K562 (cell line): ENCODE measurements around the gene ZCCHC8. TPM values are rescaled to one million over a fixed set of nuclear protein-coding genes. Genes with fewer than 3 reads are reported as not detected.

ENCODE experiments used
- ATAC-seq: fragments of 200-7000 bp; cut with Tn5 transposase; 3 replicates; pipeline ENCODE4 v1.9.1; 2020; ENCODE audit warnings: moderate library complexity
- BruUV-seq: library from RNA; stranded (reverse); fragments of 400-500 nt; replicated peaks from 2 replicates; lab custom pipeline; 2021; lab: Mats Ljungman, UMichigan
- CTCF ChIA-PET: fragments of 300-600 bp; formaldehyde crosslinking; extraction: SDS; loops from one replicate; lab custom pipeline; 2021; ENCODE audit warnings: low intra/inter-chr PET ratio; lab: Yijun Ruan, JAX
- POLR2A ChIA-PET: fragments of 300-600, 350-650 bp; sonication (Branson Sonifier 250); formaldehyde crosslinking; extraction: SDS; loops from one replicate; lab custom pipeline; 2021; ENCODE audit warnings: antibody characterized with exemption, inconsistent platforms; lab: Yijun Ruan, JAX
- DNase-seq, 4 experiments: peaks; one replicate each; pipeline versions ENCODE4 v3.0.0 to v3.0.0-alpha.2; 2011 to 2018; ENCODE audit warnings: low spot score in 3 of 4, mixed read lengths in 3 of 4; ENCODE audit errors: extremely low read depth in 1 of 4
- FAIRE-seq: peaks from 2 replicates; lab custom pipeline; 2011; peaks lifted over from hg19 to GRCh38; lab: Jason Lieb, UNC
- H2AFZ ChIP-seq: 2 replicates; pipeline ENCODE4 v1.6.0; 2011; ENCODE audit warnings: low read depth, low read length, control low read depth, inconsistent platforms
- H3K27ac ChIP-seq: fragments of 200-600 bp; 3 replicates; pipeline ENCODE4 v1.8.0; 2011; ENCODE audit warnings: low read depth, mild to moderate bottlenecking, control low read depth, inconsistent platforms, low read length, moderate library complexity, mixed read lengths; ENCODE audit errors: extremely low read depth
- H3K27me3 ChIP-seq, 2 experiments: fragments of 300-600 bp in 1 of 2; 2 replicates in 1 of 2; 3 replicates in 1 of 2; pipeline versions ENCODE4 v1.6.0 to v1.8.0; 2011; ENCODE audit warnings: inconsistent platforms in 2 of 2, low read length in 2 of 2, mild to moderate bottlenecking in 1 of 2, mixed read lengths in 1 of 2, moderate library complexity in 1 of 2; ENCODE audit not compliant: control insufficient read depth in 2 of 2, insufficient read depth in 2 of 2
- H3K36me3 ChIP-seq: fragments of 300-600 bp; 3 replicates; pipeline ENCODE4 v1.8.0; 2011; ENCODE audit warnings: mild to moderate bottlenecking, low read length, inconsistent platforms; ENCODE audit not compliant: control insufficient read depth, insufficient read depth
- H3K4me1 ChIP-seq, 2 experiments: fragments of 200-600 bp in 1 of 2; replicated peaks in 1 of 2; 2 replicates in 1 of 2; 3 replicates in 1 of 2; pipeline versions ENCODE4 v1.5.1 to v1.8.0; 2011; ENCODE audit warnings: inconsistent platforms in 2 of 2, low read length in 2 of 2, mild to moderate bottlenecking in 1 of 2, mixed read lengths in 1 of 2, moderate library complexity in 1 of 2; ENCODE audit not compliant: control insufficient read depth in 2 of 2, insufficient read depth in 2 of 2
- H3K4me2 ChIP-seq: 2 replicates; pipeline ENCODE4 v1.6.1; 2011; ENCODE audit warnings: low read length, control low read depth, inconsistent platforms, mixed read lengths; ENCODE audit not compliant: insufficient read depth
- H3K4me3 ChIP-seq: fragments of 200-600 bp; sonication (generic), shearing (Covaris generic); 2 replicates; pipeline ENCODE4 v1.5.1; 2016; ENCODE audit warnings: control low read depth, inconsistent platforms
- H3K79me2 ChIP-seq: fragments of 200-600 bp; 3 replicates; pipeline ENCODE4 v1.8.0; 2011; ENCODE audit warnings: low read length, inconsistent platforms; ENCODE audit not compliant: control insufficient read depth, insufficient read depth
- H3K9ac ChIP-seq, 2 experiments: 2 replicates each; pipeline versions ENCODE4 v1.6.0 to v1.6.1; 2011; ENCODE audit warnings: low read depth in 2 of 2, low read length in 2 of 2, control low read depth in 1 of 2, inconsistent platforms in 1 of 2, mild to moderate bottlenecking in 1 of 2, mixed read lengths in 1 of 2; ENCODE audit not compliant: insufficient read depth in 1 of 2
- H3K9me1 ChIP-seq: one replicate; pipeline ENCODE4 v1.6.0; 2011; ENCODE audit warnings: inconsistent platforms, mild to moderate bottlenecking, low read length, moderate library complexity; ENCODE audit not compliant: control insufficient read depth, insufficient read depth
- H3K9me3 ChIP-seq: replicated peaks from 2 replicates; pipeline ENCODE4 v1.5.1; 2011; ENCODE audit warnings: low read depth, low read length, inconsistent platforms; ENCODE audit not compliant: control insufficient read depth, insufficient read depth
- H4K20me1 ChIP-seq: replicated peaks from 2 replicates; pipeline ENCODE4 v1.6.1; 2011; ENCODE audit warnings: low read length, inconsistent platforms, mixed read lengths; ENCODE audit not compliant: control insufficient read depth, insufficient read depth
- ARID2 ChIP-seq: fragments of 450-650 bp; IDR thresholded peaks from 2 replicates; pipeline ENCODE4 v1.6.1; 2017; ENCODE audit warnings: antibody characterized with exemption, mild to moderate bottlenecking
- NCOA4 ChIP-seq: fragments of 450-650 bp; IDR thresholded peaks from 2 replicates; pipeline ENCODE4 v1.6.1; 2018; ENCODE audit warnings: mild to moderate bottlenecking; ENCODE audit not compliant: partially characterized antibody
- RUNX1 ChIP-seq: sonication (generic); IDR thresholded peaks from 2 replicates; pipeline ENCODE4 v1.6.1; 2016; ENCODE audit warnings: antibody characterized with exemption, low read depth
- TAF7 ChIP-seq: fragments of 450-650 bp; IDR thresholded peaks from 2 replicates; pipeline ENCODE4 v1.6.1; 2016; ENCODE audit warnings: missing genetic modification characterization, missing compliant biosample characterization
- ZNF224 ChIP-seq: sonication (generic); formaldehyde crosslinking; IDR thresholded peaks from 2 replicates; pipeline ENCODE4 v1.8.0; 2022; ENCODE audit warnings: mild to moderate bottlenecking, missing genetic modification reagents
- ZNF586 ChIP-seq: fragments of 450-650 bp; formaldehyde crosslinking; conservative IDR thresholded peaks from 2 replicates; pipeline ENCODE4 v1.4.0; 2020; ENCODE audit warnings: mild to moderate bottlenecking, moderate library complexity
- WGBS: fragments of 100-300 bp; shearing (Covaris generic); methylation state at CpG from one replicate; pipeline ENCODE4 v1.1.6; 2016; ENCODE audit warnings: low coverage, mixed read lengths; ENCODE audit not compliant: insufficient coverage; ENCODE audit errors: missing lambda C conversion rate; 5-methylcytosine and 5-hydroxymethylcytosine counted together
- in situ Hi-C: fragments of 300-500 bp; cut with MboI; formaldehyde crosslinking; loops from 4 replicates; pipeline ENCODE4 v1.15.0; 2018; ENCODE audit warnings: inconsistent platforms, mixed read lengths
- intact Hi-C: fragments of 100-400 bp; cut with micrococcal nuclease; formaldehyde crosslinking; loops from 2 replicates; pipeline ENCODE4 v1.14.2; 2022
- polyA plus RNA-seq, 8 experiments: library from polyadenylated mRNA; depleted of rRNA in 4 of 8; stranded (reverse) in 5 of 8; unstranded in 3 of 8; fragments of >200 nt; fragmentation: Nextera tagmentation in 2 of 8; fragmentation: Illumina TruSeq in 1 of 8; extraction: Ambion mirVana in 2 of 8; extraction: Trizol in 1 of 8; gene quantifications; 2 replicates each; pipeline versions ENCODE4 v1.2.1 to v1.2.3, GENCODE V29; 2011 to 2014; ENCODE audit warnings: inconsistent platforms in 1 of 8, missing spikeins in 1 of 8
- total RNA-seq, 7 experiments: library from RNA; depleted of rRNA in 6 of 7; stranded (reverse); fragments of >200 nt in 6 of 7; fragmentation: Illumina TruSeq in 2 of 7; extraction: Trizol in 2 of 7; gene quantifications; 2 replicates each; pipeline versions ENCODE4 v1.2.1 to v1.2.3, GENCODE V29; 2011 to 2021; ENCODE audit warnings: low replicate concordance in 1 of 7
- TF ChIP-seq, protein P1 (sequence below): fragments of 250-450 bp; sonication (Bioruptor Pico); IDR thresholded peaks from 2 replicates; pipeline ENCODE4 v1.5.0; 2022; ENCODE audit warnings: mild to moderate bottlenecking
- TF ChIP-seq, protein P2 (sequence below): fragments of 200-800 bp; sonication (Bioruptor generic); IDR thresholded peaks from 2 replicates; pipeline ENCODE4 v1.6.1; 2016; ENCODE audit warnings: missing genetic modification characterization, missing compliant biosample characterization

Gene ZCCHC8
- total and polyA plus RNA-seq, 9 of the 15 experiments (the other 6 are each of a cell fraction or from before 2014, with no cell fraction given): 14.8 to 50.9 (median 34.1) TPM

DNA sequence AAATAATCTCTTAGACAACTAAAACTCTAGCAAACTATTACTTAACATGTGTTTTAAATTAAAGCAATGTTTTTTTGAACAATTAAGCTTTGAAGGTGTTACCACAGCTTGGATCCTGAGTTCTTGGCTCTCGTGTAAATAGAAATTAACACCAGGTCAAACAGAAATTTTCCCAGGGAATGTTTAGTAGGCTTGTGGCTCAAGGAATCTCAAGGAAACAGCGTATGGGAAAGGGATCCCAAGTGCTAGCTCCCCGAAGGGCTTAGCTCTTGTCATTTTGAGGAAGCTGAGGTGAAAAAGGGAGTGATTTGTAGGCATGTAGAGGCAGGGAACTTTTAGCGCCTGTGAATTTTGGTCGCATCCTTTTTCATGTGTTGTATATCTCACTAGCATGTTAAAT, 37.8 kb upstream of the ZCCHC8 start:
- no peaks in the 10 kb centered on the region for H3K4me1 ChIP-seq
- peaks cover 2% of the 10 kb centered on the region; the same call in 1 of the 3 replicates for H3K79me2 ChIP-seq
- CTCF ChIA-PET: no interaction called here
- 94% methylated on average over 5 of the region's 5 CpGs for WGBS
- peaks cover 80% of the 10 kb centered on the region for H3K36me3 ChIP-seq
- no peak overlapping the region for H3K4me3 ChIP-seq
- H2AFZ ChIP-seq: no peak overlapping the region
- H4K20me1 ChIP-seq: no peaks in the 10 kb centered on the region; the same call in 1 of the 2 replicates
- no peaks in the 10 kb centered on the region for H3K9me1 ChIP-seq
- no peaks in the 10 kb centered on the region for H3K9me3 ChIP-seq
- POLR2A ChIA-PET: interaction anchor here (0.7 to 3.2 kb wide), 8 partner anchors 8 to 33 kb away, joined by 3 to 18 read pairs (median 4); partner anchors contain the start of genes KNTC1 and RSRC2
- DNase-seq (no peak), ATAC-seq (no peak), FAIRE-seq (no peak)
- no peak overlapping the region for H3K4me2 ChIP-seq
- no TSS peak for BruUV-seq
- H3K27me3 ChIP-seq: no peaks in the 10 kb centered on the region
- TF ChIP-seq, protein P1, sequence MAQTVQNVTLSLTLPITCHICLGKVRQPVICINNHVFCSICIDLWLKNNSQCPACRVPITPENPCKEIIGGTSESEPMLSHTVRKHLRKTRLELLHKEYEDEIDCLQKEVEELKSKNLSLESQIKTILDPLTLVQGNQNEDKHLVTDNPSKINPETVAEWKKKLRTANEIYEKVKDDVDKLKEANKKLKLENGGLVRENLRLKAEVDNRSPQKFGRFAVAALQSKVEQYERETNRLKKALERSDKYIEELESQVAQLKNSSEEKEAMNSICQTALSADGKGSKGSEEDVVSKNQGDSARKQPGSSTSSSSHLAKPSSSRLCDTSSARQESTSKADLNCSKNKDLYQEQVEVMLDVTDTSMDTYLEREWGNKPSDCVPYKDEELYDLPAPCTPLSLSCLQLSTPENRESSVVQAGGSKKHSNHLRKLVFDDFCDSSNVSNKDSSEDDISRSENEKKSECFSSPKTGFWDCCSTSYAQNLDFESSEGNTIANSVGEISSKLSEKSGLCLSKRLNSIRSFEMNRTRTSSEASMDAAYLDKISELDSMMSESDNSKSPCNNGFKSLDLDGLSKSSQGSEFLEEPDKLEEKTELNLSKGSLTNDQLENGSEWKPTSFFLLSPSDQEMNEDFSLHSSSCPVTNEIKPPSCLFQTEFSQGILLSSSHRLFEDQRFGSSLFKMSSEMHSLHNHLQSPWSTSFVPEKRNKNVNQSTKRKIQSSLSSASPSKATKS (CRISPR knock-in tag): no peak
- TF ChIP-seq NCOA4 (no peak), ARID2 (no peak), RUNX1 (no peak), TAF7 (tag) (no peak), ZNF586 (CRISPR knock-in tag) (no peak), ZNF224 (CRISPR knock-in tag) (no peak)
- TF ChIP-seq, protein P2, sequence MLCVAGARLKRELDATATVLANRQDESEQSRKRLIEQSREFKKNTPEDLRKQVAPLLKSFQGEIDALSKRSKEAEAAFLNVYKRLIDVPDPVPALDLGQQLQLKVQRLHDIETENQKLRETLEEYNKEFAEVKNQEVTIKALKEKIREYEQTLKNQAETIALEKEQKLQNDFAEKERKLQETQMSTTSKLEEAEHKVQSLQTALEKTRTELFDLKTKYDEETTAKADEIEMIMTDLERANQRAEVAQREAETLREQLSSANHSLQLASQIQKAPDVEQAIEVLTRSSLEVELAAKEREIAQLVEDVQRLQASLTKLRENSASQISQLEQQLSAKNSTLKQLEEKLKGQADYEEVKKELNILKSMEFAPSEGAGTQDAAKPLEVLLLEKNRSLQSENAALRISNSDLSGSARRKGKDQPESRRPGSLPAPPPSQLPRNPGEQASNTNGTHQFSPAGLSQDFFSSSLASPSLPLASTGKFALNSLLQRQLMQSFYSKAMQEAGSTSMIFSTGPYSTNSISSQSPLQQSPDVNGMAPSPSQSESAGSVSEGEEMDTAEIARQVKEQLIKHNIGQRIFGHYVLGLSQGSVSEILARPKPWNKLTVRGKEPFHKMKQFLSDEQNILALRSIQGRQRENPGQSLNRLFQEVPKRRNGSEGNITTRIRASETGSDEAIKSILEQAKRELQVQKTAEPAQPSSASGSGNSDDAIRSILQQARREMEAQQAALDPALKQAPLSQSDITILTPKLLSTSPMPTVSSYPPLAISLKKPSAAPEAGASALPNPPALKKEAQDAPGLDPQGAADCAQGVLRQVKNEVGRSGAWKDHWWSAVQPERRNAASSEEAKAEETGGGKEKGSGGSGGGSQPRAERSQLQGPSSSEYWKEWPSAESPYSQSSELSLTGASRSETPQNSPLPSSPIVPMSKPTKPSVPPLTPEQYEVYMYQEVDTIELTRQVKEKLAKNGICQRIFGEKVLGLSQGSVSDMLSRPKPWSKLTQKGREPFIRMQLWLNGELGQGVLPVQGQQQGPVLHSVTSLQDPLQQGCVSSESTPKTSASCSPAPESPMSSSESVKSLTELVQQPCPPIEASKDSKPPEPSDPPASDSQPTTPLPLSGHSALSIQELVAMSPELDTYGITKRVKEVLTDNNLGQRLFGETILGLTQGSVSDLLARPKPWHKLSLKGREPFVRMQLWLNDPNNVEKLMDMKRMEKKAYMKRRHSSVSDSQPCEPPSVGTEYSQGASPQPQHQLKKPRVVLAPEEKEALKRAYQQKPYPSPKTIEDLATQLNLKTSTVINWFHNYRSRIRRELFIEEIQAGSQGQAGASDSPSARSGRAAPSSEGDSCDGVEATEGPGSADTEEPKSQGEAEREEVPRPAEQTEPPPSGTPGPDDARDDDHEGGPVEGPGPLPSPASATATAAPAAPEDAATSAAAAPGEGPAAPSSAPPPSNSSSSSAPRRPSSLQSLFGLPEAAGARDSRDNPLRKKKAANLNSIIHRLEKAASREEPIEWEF (CRISPR knock-in tag): no peak
- intact Hi-C loops: no loop called here
- in situ Hi-C loops: no loop called here
- H3K9ac ChIP-seq: no peak overlapping the region
- no peak overlapping the region for H3K27ac ChIP-seq
